Measurements from ENCODE around the gene SFXN5.
"Not testable (repeated sequence)": the region's sequence is repeated elsewhere in the genome, so short reads cannot be mapped to it uniquely, and the experiment has no call there.

Gene SFXN5

GRCh38 chr2:73071360-73072128 lies at the start of gene SFXN5:
TSS of gene SFXN5 (minus strand) at chr2:73071712. CDS start at chr2:73071705, 7 bp downstream.
- H3K27ac ChIP-seq: peak within 1 kb of the TSS; percentile 64

GRCh38 chr2:73119611-73120239 lies 48.2 kb upstream of the SFXN5 start:
- not testable (repeated sequence) for H3K27me3 ChIP-seq (ENCODE audit: insufficient read depth, low read depth); H3K79me2 ChIP-seq (ENCODE audit: insufficient read depth, low read depth); H4K20me1 ChIP-seq (ENCODE audit: insufficient read depth); H3K4me2 ChIP-seq; H2AFZ ChIP-seq (ENCODE audit: low read depth); H3K27ac ChIP-seq; H3K4me3 ChIP-seq (IDR thresholded peaks at IDR 0.05; ENCODE audit: insufficient read depth, low read depth, low read length); H3K9ac ChIP-seq; H3K4me1 ChIP-seq (ENCODE audit: low read depth, poor library complexity, severe bottlenecking); H3K36me3 ChIP-seq (ENCODE audit: insufficient read depth)

More at GRCh38 chr2:73071360-73072128, at the start of gene SFXN5:
- Histone ChIP-seq H3K4me2 (peak within 1 kb of the TSS; percentile 69), H2AFZ (ENCODE audit: low read depth) (peak within 1 kb of the TSS; percentile 96), H3K36me3 (ENCODE audit: insufficient read depth) (no peaks in the 10 kb centered on the region), H3K27me3 (ENCODE audit: insufficient read depth, low read depth) (no peaks in the 10 kb centered on the region), H4K20me1 (ENCODE audit: insufficient read depth) (no peaks in the 10 kb centered on the region), H3K79me2 (ENCODE audit: insufficient read depth, low read depth) (peaks cover 4% of the 10 kb centered on the region; the same call in 1 of the 2 replicates), H3K4me1 (ENCODE audit: low read depth, poor library complexity, severe bottlenecking) (peaks cover 13% of the 10 kb centered on the region), H3K4me3 (IDR thresholded peaks at IDR 0.05; ENCODE audit: insufficient read depth, low read depth, low read length) (peak within 1 kb of the TSS; percentile 93), H3K9ac (peak within 1 kb of the TSS; percentile 86)
- no peak for TF ChIP-seq CTCF (conservative IDR thresholded peaks at IDR 0.05; ENCODE audit: low read depth, low read length)

- Histone ChIP-seq H3K9ac (no peak overlapping the region), H4K20me1 (ENCODE audit: insufficient read depth) (no peaks in the 10 kb centered on the region), H2AFZ (ENCODE audit: low read depth) (no peak overlapping the region), H3K27me3 (ENCODE audit: insufficient read depth, low read depth) (no peaks in the 10 kb centered on the region), H3K4me1 (ENCODE audit: low read depth, poor library complexity, severe bottlenecking) (peaks cover 4% of the 10 kb centered on the region), H3K36me3 (ENCODE audit: insufficient read depth) (no peaks in the 10 kb centered on the region), H3K4me3 (IDR thresholded peaks at IDR 0.05; ENCODE audit: insufficient read depth, low read depth, low read length) (no peak overlapping the region), H3K79me2 (ENCODE audit: insufficient read depth, low read depth) (no peaks in the 10 kb centered on the region), H3K27ac (no peak overlapping the region), H3K4me2 (no peak overlapping the region)
- no peak for TF ChIP-seq CTCF (conservative IDR thresholded peaks at IDR 0.05; ENCODE audit: low read depth, low read length)
These were observed 45.9 kb upstream of the SFXN5 start for GRCh38 chr2:73117441-73117840.

GRCh38 chr2:73116182-73116960 lies 44.9 kb upstream of the SFXN5 start:
- Histone ChIP-seq H3K36me3 (ENCODE audit: insufficient read depth) (no peaks in the 10 kb centered on the region), H3K4me3 (IDR thresholded peaks at IDR 0.05; ENCODE audit: insufficient read depth, low read depth, low read length) (no peak overlapping the region), H3K4me2 (no peak overlapping the region), H2AFZ (ENCODE audit: low read depth) (no peak overlapping the region), H3K27ac (no peak overlapping the region), H4K20me1 (ENCODE audit: insufficient read depth) (no peaks in the 10 kb centered on the region), H3K4me1 (ENCODE audit: low read depth, poor library complexity, severe bottlenecking) (peaks cover 8% of the 10 kb centered on the region), H3K9ac (no peak overlapping the region), H3K79me2 (ENCODE audit: insufficient read depth, low read depth) (no peaks in the 10 kb centered on the region), H3K27me3 (ENCODE audit: insufficient read depth, low read depth) (no peaks in the 10 kb centered on the region)
- TF ChIP-seq CTCF (conservative IDR thresholded peaks at IDR 0.05; ENCODE audit: low read depth, low read length): no peak

Data from KMS-11 (cell line).